HepG2 (cell line): ENCODE data around the gene SP3. TPM values are rescaled to one million over a fixed set of nuclear protein-coding genes. Genes with fewer than 3 reads are reported as not detected.

Source experiments
- BORCS8-MEF2B ChIP-seq: sonication (generic); formaldehyde crosslinking; IDR thresholded peaks from 2 replicates; pipeline ENCODE4 v1.8.0; 2022; ENCODE audit warnings: mild to moderate bottlenecking, missing genetic modification reagents
- CENPT ChIP-seq: sonication (generic); formaldehyde crosslinking; IDR thresholded peaks from 2 replicates; pipeline ENCODE4 v1.8.0; 2022; ENCODE audit warnings: low read depth, mild to moderate bottlenecking, moderate library complexity, missing genetic modification reagents
- CERS6 ChIP-seq: sonication (generic); formaldehyde crosslinking; IDR thresholded peaks from 2 replicates; pipeline ENCODE4 v1.5.0; 2020; ENCODE audit warnings: missing genetic modification reagents
- DNMT1 ChIP-seq: sonication (generic); formaldehyde crosslinking; IDR thresholded peaks from 2 replicates; pipeline ENCODE4 v1.5.1; 2020; ENCODE audit warnings: mild to moderate bottlenecking, missing genetic modification reagents
- FOXP1 ChIP-seq, 2 experiments: fragments of 450-650 bp in 1 of 2; IDR thresholded peaks; 2 replicates each; pipeline ENCODE4 v1.6.1; 2017 to 2018; ENCODE audit warnings: antibody characterized with exemption in 1 of 2
- FOXP4 ChIP-seq: sonication (generic); formaldehyde crosslinking; IDR thresholded peaks from 2 replicates; pipeline ENCODE4 v1.4.0; 2020; ENCODE audit warnings: missing genetic modification reagents
- HDAC6 ChIP-seq: fragments of 200-600 bp; sonication (generic); IDR thresholded peaks from 2 replicates; pipeline ENCODE4 v1.7.0; 2017; ENCODE audit warnings: mild to moderate bottlenecking, antibody characterized with exemption, low read length, low read depth
- HNRNPH1 ChIP-seq: fragments of 200-400 bp; formaldehyde crosslinking; optimal IDR thresholded peaks from 2 replicates; pipeline ENCODE3; 2017; ENCODE audit warnings: mild to moderate bottlenecking, low read depth, low read length
- HOXA9 ChIP-seq: sonication (generic); formaldehyde crosslinking; IDR thresholded peaks from 2 replicates; pipeline ENCODE4 v1.8.1; 2022; ENCODE audit warnings: missing genetic modification reagents, mild to moderate bottlenecking, moderate library complexity, borderline replicate concordance
- KIAA2018 ChIP-seq: sonication (generic); formaldehyde crosslinking; IDR thresholded peaks from 2 replicates; pipeline ENCODE4 v1.5.0; 2020; ENCODE audit warnings: mild to moderate bottlenecking, missing genetic modification reagents, borderline replicate concordance
- MTF1 ChIP-seq: sonication (generic); formaldehyde crosslinking; IDR thresholded peaks from 2 replicates; pipeline ENCODE4 v1.5.0; 2020; ENCODE audit warnings: missing genetic modification reagents
- NR0B2 ChIP-seq: sonication (generic); formaldehyde crosslinking; IDR thresholded peaks from 2 replicates; pipeline ENCODE4 v1.4.0; 2020; ENCODE audit warnings: mild to moderate bottlenecking, missing genetic modification reagents
- ONECUT2 ChIP-seq: sonication (generic); formaldehyde crosslinking; IDR thresholded peaks from 2 replicates; pipeline ENCODE4 v1.4.0; 2020; ENCODE audit warnings: missing genetic modification reagents
- SMARCE1 ChIP-seq: fragments of 450-650 bp; IDR thresholded peaks from 2 replicates; pipeline ENCODE4 v1.6.1; 2017; ENCODE audit warnings: borderline replicate concordance
- SP140L ChIP-seq: sonication (generic); formaldehyde crosslinking; IDR thresholded peaks from 2 replicates; pipeline ENCODE4 v1.4.0; 2020; ENCODE audit warnings: missing genetic modification reagents, borderline replicate concordance
- ZNF761 ChIP-seq: sonication (generic); formaldehyde crosslinking; conservative IDR thresholded peaks from 2 replicates; pipeline ENCODE4 v1.4.0; 2020; ENCODE audit warnings: mild to moderate bottlenecking, missing genetic modification reagents
- ZNF83 ChIP-seq: sonication (generic); formaldehyde crosslinking; IDR thresholded peaks from 2 replicates; pipeline ENCODE4 v1.4.0; 2020; ENCODE audit warnings: missing genetic modification reagents, mild to moderate bottlenecking, borderline replicate concordance
- polyA plus RNA-seq, 8 experiments: library from polyadenylated mRNA; depleted of rRNA in 3 of 8; stranded (reverse) in 7 of 8; unstranded in 1 of 8; fragments of >200 nt; fragmentation: Illumina TruSeq in 4 of 8; extraction: Trizol in 4 of 8; gene quantifications; 2 replicates each; pipeline versions ENCODE4 v1.2.1 to v1.2.3, GENCODE V29; 2011 to 2016; ENCODE audit warnings: low read depth in 4 of 8, missing spikeins in 1 of 8, mixed read lengths in 1 of 8; ENCODE audit not compliant: insufficient read depth in 1 of 8
- total RNA-seq, 5 experiments: library from RNA; depleted of rRNA; stranded (reverse); fragments of >200 nt; fragmentation: Illumina TruSeq; extraction: Trizol; gene quantifications; 2 replicates each; pipeline ENCODE4 v1.2.3, GENCODE V29; 2016; ENCODE audit warnings: low read depth in 1 of 5

Gene SP3
- total and polyA plus RNA-seq, 2 of the 13 experiments (the other 11 are each of a cell fraction or from before 2014, with no cell fraction given): 57.3 to 132 TPM

GRCh38 chr2:173963817-173964564 lies 1.2 kb downstream of the SP3 start (continued):
- no peak for TF ChIP-seq ONECUT2
- peak; percentile 41 for TF ChIP-seq FOXP4 (CRISPR knock-in tag)
- no peak for TF ChIP-seq HDAC6
- TF ChIP-seq ZNF761 (CRISPR knock-in tag): no peak; the same call in 1 of the 2 replicates
- TF ChIP-seq DNMT1 (CRISPR knock-in tag): no peak
- peak; percentile 89 for TF ChIP-seq BORCS8-MEF2B (CRISPR knock-in tag)
- TF ChIP-seq SP140L (CRISPR knock-in tag): no peak
- TF ChIP-seq HOXA9 (CRISPR knock-in tag): 0 out of 2 replicates have a peak, but pooled peaks have one; percentile 16
- TF ChIP-seq CERS6: no peak
- TF ChIP-seq CENPT (CRISPR knock-in tag): peak; percentile 80
- TF ChIP-seq HNRNPH1: no peak
- TF ChIP-seq MTF1 (CRISPR knock-in tag): no peak
- peak; percentile 44; the same call in 1 of the 2 replicates for TF ChIP-seq NR0B2
- no peak for TF ChIP-seq KIAA2018 (CRISPR knock-in tag)
- TF ChIP-seq ZNF83 (CRISPR knock-in tag): no peak
- no peak for TF ChIP-seq SMARCE1
- TF ChIP-seq FOXP1 (IDR thresholded peaks at IDR 0.05): no peak
- TF ChIP-seq FOXP1 (CRISPR knock-in tag; IDR thresholded peaks at IDR 0.05): no peak
